Activated CD8-positive, alpha-beta memory T cell treated with anti-CD3 and anti-CD28 coated beads, Interleukin-2, amount 50 U/mL, for 4 hours (primary cell): ENCODE measurements around the gene PRIMA1.

Source experiments
- DNase-seq: peaks from one replicate; pipeline ENCODE4 v3.0.0-alpha.2; 2020

Gene PRIMA1

DNA sequence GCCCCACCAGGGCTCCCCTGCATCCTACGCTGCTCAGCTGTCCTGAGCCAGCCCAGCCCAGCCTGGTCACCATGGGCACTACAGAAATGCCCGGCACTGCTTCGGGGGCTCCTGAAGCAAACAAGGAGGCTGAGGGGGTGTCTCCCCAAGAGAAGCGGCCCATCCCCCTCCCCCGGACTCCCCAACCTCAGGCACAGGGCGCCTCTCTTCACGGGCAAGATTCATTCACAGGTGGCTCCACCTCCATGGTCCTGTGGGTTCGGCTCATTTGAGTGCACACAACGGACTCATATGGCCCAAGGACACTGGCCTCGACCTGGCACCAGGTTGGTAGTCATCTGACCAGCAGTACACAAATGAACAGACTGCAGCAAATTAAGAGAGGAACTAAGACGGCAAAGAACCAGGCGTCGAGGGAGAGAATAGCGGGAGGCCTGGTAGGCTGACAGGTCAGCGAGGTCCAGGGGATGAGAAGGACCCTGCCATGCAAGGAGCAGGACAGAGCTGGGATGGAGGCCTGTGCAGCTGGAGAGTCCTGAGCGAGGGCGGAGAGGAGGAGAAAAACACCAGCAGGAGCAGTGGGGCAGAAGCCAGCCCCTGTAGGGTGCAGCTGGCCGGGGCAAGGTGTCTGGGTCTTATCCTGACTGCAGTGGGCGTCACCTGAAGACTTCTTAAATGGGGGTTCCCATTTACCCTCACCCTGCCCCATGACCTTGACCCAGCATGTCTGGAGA is 60.2 kb downstream of the PRIMA1 start:
- no peak for DNase-seq

DNA sequence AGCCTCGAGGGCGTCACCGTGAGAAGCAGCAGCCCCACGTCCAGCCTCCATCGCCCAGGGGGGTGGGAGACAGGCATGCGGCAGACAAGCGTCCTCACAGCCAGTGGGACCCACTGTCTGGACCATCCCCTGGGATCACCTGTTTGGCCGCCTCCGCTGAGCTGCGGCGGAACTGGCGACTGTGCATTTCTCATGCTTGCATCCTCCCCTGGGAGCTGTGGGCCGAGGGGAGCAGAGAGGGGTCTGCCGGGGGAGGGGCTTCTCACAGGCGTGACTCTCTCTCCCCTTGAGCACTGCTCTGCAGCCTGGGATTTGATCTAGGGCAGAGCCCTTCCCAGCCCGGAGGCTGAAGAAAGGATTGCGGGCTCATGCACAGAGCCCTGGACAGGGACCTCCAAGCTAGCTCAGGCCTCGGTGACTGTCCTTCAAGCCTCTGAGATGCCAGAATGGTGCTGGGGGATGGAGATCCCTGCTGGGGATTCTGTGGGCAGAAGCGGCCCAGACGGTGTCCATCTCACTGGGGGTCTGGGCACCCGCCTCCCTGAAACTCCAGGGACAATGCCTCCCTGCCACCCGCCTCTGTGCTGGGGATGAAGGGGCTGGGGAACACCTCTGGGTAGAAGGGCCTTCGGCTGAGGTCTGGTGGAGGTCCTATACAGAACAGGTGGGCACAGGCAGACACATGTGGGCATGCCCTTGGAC is 61.1 kb downstream of the PRIMA1 start:
- no peak for DNase-seq

DNA sequence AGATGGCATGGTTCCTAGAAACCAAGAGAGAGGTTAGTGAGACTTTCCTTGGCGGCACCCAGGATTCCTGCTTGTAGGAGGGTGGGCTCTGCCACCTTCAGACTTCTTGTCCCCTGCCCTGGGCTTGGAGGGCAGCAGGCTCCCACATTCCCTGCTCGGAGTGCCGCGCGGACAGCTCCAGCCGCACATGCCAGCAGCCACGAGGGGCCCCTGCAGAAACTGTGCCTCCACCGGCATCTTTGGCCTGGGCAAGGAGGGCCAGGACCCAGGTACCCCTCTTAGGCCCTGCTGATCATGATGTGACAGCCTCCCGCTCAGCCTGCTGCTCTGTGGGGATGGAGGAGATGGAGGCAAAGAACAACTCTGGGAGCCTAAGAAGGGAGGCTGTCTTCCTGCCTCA is 62.3 kb downstream of the PRIMA1 start:
- no peak for DNase-seq

DNA sequence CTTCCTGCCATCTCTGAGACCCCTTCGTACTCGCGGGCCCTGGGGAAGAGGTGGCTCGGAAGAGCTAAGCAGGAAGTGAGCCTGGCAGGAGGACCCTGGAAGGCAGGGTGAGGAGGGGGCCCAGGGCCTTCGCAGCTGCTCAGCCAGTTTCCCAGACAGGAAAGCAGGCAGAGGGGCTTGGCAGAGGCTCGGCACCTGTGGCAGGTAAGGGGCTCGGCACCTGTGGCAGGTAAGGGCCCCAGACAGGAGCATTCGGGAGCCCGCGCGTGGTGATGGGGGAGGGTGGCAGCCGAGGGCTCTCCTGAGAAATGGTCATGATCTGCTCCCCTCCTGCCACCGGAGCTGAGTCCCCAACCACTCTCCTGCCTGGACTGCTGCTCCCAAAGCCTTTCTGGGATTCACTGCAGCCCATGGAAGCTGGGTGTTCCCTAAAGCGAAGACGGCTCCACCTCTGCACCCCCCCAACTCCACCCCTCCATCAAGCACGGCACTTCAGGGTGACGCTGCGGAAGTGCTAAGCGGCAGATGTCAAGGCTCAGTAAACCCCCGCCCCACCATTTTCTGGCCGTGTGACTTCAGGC is 63.2 kb downstream of the PRIMA1 start:
- DNase-seq: no peak

DNA sequence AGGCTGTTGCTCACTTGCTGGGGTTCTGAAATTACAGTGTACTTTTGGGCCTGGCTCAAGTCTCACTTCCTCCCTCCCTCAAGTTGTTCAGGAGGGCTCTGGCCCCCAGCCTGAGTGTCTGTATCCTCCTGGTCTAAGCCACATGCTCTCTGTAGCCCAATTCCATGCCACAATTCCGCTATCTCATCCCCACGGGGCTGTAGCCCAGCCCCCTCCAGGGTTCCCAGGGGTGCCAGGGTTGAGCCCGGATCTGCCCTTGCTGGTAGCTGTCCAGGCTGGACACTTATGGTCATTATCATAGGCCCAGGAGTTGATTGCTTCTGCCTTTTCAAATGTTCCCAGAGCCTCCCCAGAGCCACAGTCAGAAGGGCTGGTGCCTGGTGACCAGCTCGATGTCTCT is 65.3 kb downstream of the PRIMA1 start:
- no peak for DNase-seq

DNA sequence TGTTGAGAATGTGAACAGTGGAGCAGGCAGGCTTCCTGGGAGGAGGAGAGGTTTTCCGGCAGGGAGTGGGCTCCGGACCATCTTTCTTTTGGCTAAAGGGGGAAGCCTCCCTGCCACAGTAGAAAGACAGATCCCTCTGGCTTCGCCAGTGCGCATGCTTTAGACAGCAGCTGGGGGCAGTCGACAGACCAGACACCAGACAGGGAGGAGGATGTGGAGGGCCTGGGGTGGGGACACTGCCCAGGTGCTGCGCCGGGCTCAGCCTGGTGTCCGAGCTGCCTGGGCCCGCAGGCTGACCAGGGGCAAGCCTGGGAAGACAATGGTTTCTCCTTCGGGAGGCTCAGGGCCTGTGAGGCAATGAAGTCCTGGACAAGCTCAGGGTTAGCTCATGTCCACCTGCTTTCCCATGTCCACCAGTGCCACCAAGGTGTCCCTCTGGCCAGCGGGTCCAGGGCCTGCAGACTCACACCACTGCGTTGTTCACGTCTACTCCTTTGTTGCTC is 67.3 kb downstream of the PRIMA1 start:
- DNase-seq: no peak

DNA sequence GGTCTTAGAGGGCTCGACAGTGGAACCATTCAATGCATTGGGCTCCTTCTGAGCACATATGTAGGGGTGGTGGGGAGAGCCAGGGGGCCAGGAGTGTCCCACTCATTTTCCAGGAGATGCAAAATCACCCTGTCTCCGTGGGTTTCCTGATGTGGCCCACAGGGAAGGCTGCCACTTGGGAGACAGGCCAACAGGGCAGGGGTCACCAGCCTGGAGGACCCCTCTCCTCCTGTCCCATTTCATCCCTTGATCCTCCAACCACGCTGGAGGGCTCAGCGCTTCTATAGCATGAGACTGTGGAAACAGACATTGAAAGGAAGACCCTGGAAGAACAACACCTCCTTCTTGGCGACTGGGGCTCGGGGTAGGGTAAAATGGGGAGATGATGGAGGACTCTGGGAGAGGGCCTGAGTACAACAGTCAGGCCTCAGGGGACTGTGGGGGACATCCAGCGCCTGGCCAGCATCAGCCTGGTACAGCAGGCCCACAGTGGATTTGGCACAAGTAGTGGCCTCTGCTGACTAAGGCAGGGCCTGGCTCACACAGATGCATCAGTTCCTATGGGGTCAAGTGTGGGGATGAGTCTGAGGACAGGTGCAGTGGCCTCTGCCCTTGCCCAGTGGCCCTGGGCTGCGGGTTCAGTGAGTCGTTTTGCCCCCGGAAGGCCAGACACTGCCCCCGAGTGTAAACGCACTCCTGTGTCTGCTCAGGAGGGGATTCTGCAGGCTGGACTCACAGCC is 68.0 kb downstream of the PRIMA1 start:
- no peak for DNase-seq

DNA sequence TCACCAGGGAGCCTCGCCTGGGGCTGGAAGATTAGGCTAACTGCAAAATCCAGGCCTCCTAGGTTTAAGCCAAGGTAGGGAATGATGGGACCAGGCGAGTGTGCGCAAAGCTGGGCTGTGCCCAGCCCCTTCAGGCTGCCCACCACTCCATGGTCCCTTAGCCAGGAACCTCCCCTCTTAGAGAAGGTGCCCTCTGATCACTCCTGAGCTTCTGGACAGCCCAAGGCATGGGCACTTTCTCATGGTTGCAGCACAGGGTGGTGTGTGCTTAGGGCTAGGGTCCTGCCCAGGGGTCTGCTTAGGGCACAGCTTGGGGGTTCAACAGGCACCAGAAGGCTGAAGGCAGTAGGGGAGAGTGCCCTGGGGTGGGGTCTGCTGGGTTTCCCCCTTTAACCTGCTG is 69.0 kb downstream of the PRIMA1 start:
- no peak for DNase-seq

DNA sequence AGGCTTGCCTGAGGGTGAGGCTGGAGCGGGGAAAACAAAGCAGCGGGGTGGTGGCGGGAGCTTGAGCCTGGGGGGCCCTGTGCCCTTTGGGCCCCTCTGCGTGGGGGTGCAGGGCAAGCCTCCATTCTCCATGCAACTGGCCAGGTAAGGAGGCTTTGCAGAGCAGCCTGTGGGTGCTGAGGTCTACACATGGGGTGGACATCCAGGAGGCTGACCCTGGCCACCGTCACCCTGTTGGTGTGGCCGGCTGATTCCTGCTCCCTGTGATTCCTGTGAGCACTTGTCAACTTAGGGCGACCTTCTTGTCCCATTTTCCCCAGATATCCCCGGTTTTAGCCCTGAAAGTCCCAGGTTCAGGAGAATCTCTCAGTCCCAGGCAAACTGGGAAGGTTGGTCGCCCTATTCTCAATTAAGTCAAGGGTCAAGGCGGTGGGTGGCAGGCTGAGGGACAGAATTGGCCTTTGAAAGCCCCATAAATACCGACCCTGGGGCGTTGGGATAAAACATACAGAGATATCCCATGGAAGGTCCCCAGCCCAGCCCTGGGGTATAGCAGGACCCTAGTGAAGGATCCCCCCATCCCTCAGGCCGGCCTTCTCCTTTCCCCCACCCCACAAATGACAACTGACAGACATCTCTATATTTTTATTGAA is 70.5 kb downstream of the PRIMA1 start:
- no peak for DNase-seq

DNA sequence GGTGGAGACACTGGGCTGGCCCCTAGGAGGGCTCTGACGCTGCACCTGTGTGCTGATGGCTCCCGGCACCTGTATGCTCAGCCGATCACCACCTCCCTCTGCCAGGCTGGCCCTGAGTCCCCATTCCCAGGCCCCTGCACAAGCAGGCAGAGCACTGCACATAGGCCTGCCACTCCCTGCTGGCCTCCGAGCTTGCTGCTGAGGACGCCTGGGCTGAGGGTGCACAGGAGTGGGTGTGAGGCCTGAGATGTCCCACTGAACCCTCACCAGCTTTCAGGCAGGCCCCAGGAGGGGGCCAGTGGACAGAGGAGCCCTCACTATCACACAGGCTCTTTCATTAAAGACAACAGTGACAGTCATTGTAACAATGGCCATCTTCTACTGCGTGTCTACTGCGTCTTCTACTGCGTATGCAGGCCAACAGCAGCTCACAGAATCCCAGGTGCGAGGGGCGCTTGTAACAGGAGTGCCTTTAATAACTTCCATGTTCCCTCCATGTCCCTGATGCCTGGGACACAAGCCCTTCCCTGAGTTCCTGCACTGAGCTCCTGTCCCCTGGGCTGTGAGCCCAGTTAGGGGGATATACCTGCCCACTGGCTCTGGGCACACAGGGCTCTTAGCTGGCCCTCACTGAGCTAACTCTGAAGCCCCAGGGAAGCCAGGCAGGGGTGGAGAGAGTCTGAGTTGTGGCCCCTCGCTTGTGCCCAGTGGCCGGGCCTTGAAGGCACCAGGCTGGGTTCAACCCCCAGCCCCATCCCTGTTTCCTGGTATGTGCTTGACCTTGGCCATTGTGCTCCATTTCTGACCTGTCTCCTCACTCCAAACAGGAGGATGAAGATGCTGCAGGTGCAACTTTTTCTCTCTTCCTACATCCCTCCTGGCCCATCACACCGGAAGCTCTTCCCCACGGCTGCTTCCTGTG is 71.3 kb downstream of the PRIMA1 start:
- no peak for DNase-seq

DNA sequence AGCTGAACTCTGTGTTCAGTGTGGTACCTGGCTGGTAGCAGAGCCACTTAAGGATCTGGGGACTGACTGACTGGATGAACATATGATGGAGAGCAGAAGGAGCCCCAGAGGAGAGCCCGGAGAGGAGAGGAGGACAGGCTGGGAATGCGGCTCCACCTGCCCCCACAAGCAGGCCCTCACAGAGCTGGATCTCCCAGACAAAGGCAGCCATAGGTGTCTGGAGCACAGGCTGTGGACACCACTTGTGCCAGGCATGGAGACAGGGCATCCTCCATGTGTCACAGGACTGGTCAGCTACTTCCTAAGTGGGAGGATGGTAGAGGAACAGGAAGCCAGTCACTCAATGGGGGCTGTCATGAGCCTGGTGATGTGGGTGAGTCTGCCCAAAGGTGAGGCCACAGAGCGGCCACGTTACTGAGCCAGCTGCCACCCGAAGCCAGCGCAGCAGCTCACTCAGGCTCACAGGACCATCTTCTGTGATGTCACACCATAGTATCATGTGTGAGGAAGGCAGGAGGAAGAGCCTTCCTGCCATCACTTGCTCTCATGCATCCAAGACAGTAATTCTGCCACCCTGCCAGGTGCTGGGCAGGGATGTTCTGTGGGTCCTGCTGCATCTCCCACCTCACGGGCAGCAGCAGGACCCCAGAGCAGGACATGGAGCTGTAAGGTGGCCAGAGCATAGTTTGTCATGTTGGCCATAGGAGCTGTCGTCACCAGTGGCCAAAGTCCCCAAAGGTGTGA is 72.1 kb downstream of the PRIMA1 start:
- no peak for DNase-seq

DNA sequence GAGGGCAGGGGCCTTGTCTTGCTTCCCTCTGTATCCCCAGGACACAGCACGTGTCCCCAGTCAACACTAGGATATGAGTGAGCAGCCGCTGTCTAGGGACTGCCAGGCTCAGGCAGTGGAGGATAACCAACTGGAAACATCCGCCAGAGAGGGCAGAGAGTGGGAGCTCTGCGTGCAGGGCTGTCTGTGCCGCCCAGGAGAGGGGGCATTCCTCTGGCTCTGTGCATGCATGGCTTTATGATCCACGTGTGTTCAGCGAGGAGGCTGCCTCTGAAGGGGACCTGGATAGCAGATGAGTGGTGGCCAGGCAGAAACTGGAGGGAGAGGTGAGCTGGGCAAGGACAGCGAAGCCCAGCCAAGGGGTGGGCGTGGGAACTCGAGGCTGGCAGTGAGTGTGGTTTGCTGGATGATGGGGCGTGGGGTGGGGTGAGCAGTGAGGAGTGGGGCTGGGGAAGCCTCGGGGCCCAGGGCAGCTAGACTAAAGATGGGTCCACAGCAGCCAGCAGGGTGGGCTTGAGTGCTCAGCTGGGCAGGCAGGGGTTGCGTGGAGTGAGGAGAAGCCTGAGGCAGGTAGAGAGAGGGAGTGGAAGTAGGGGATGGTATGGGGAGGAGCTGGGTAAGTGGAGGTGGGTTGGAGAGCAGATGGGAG is 72.9 kb downstream of the PRIMA1 start:
- DNase-seq: no peak

DNA sequence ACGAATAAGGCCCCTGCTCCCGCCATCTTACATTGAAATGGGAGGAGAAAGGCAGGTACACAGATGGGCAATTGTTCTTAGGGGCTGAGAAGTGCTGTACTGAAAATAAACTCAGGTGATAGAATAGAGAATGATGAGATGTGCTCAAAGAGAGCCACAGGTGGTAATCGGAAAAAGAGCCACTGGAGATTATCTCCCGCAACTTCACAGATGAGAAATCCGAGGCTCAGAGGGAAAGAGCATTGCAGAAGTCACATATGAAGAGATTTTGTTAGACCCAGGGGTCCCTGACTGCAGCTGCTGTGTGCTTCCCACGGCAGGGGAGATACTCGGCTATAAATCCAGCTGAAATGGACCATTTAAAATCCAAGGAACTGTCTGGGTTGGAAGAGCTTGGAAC is 73.7 kb downstream of the PRIMA1 start:
- no peak for DNase-seq

DNA sequence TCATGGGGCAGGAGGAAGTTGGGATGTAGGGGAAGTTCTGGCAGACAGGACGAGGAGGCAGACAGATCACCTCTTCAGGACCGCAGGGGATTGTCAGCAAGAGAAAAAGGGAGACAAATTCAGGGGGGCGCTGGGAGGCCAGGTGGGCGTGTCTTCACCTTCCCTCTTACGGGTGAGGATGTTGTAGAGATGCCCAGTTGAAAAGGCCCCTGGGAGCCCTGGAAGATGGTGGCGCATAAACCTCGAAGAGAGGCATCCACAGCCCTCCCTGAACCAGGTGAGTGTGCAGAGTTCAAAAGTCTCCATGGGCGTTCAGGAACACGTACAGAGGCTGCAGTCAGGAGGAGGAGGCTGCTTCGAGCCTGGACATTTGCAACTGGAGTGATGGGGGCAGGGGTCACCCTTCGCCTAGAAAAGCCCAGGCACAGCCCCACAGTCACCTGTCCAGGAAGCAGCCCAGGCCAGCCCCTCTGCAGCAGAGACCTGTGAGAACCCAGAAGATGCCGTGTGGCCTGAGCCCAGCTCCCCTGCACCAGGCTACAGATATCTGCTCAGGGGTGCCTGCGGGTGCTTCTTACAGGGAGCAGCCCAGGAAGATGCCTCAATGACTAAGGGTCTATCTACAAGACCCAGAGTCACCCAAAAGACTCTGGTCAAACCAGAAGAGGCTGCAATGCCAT is 74.4 kb downstream of the PRIMA1 start:
- no peak for DNase-seq

DNA sequence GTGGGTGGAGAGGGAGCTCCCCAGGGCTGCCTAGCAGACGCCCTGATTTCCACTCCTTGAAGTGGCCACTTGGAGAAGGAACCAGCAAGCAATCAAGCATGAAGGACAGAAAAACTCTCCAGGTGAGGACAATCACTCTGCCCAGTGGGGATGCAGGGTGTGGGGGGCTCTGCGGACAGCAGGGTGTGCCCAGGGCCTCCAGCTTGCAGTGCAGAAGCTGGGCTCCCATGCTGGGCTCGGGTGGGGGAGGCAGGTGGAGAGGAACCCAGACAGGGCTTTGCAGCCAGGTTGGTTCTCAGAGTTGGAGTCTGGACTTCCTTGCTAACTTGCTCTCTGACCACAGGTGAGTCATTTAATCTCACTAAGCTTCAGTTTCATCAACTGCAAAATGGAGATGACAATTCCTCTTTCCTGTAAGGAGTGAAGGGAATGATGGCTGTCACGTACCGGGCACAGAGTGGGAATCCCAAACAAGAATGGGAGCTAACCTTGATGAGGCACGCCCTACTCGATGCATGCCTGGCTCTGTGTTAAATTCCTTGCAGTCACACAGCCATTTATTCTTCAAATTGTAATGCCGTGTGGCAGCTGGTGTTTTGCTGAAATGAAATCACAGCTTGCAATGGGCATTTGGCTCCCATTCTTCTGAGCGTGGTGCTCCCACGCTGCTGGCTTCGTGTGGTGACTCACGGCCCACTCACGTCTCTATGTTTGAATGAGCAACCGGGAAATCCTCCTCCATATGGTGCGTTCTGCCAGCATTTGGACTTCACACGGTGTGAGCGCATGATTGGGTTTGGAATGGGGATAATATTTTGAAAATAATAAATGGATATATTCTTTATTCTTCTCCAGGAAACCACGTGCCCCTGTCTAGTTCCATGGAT is 75.2 kb downstream of the PRIMA1 start:
- DNase-seq: no peak

DNA sequence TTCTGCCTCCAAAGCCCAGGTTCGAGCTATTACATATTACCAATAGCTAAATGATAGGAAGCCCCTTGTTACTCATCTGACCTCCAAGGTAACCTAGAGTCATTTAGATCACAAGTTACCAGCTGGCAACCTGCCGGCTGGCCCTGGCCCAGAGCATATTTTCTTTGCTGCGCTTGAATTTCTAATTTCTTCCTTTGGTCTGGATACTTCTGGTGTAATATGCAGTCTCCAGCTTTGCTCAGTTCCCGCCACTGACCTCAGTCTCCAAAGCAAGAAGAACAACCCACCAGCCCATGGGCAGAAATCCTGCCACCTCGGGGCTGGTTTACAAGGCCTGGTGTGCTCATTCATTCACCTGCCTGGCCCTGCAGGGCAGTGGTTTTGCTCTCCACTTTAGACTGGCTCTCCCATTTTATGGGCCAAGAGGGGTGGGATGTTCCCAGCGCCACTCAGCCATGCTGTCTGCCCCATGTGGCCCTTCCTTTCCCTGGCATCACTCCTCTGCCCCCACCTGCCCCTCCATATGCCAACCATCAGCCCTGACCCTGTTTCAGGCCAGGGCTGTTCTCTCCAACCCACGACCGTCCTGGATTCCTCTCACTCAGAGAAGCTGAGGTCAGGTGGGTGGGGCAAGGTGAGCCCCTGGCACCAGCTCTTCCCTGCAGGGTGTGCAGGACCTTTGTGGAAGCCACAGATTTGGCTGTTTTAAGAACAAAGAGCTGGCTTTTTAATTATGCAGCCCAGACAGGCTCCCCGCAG is 76.0 kb downstream of the PRIMA1 start:
- no peak for DNase-seq

DNA sequence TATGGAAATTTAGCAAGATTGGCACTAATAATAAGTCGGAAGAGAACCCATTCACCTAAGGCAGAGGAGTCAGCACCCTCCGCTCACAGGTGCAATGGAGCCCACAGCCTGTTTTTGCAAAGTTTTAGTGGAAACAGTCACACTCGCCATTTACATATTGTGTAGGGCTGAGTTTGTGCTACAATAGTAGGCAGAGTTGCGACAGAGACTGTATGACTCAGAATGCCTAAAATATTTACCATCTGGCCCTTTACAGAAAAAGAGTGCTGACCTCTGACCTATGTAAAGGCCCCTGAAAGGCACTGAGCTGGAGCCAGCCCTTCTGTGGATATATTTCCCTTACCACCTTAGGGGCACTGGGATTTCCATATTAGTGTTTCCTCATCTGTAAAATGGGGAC is 79.0 kb downstream of the PRIMA1 start:
- no peak for DNase-seq

DNA sequence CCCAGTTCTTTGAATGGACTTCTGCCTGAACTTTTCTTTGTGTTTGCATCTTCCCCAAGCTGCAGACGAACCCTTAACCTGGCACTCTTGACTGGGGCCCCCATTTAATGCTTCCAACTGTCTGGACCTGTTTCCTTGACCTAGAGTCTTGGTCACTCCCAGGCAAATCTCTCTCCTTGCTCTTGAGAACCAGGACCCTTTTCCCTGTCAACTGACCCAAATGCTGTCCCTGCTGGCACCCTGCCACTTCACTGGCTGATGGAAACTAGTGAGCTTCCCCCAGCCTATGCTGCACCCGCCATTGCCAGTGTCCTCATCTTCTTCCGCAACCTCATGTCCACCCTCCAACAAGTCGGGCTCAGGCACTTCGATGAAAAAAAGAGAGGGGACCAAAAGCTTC is 79.5 kb downstream of the PRIMA1 start:
- no peak for DNase-seq
